HL-60/S4 treated with phorbol 12-myristate 13-acetate at 8.2 ng/mL for 4 days and 3 days (cell line): ENCODE data around the gene TGFA.

Source experiments
- in situ Hi-C: fragments of 300-500 bp; cut with MboI; formaldehyde crosslinking; loops from 2 replicates; pipeline ENCODE4 v1.15.0; 2022; ENCODE audit warnings: low sequenced_read_pairs

The TGFA gene

DNA sequence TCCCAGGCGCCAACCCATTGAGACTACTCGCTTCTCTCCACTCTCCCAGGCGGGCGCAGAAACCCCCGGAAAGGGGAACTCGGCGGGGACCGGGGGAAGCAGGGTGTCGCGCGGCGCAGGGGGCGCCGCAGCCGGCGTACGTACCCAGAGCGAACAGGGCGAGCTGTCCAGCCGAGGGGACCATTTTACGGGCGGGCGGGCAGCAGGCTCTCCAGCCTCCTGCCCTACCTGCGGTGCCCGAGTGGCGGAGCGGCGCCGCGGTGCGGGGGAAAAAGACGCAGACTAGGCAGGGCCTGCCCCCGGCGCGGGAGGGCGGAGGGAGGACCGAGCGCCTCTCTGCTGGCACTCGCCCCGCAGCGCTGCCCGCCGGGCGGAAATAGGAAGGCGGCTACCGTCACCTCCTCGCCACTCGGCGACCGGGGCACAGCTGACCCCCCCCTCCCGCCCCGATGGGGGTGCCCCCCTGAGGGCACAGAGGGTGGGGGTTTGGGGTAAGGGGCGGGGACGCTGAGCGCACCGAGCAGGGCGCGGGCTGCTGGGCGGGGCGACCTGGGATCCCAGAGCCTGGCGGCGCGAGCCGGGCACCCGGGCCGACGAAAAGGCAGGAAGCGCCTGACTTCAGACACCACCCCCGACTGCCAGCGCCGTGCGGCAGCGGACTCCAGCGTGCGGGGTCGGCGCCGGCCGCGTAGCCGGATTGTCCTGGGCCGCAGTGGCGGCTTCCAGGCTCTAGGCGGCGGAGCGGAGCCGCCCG lies at the start of gene TGFA:
Gene TGFA, minus strand, starts transcription at position 243 of the 754 bp plus-strand sequence. Its CDS starts 59 bp downstream, at position 184.
- in situ Hi-C loops: no loop called here

DNA sequence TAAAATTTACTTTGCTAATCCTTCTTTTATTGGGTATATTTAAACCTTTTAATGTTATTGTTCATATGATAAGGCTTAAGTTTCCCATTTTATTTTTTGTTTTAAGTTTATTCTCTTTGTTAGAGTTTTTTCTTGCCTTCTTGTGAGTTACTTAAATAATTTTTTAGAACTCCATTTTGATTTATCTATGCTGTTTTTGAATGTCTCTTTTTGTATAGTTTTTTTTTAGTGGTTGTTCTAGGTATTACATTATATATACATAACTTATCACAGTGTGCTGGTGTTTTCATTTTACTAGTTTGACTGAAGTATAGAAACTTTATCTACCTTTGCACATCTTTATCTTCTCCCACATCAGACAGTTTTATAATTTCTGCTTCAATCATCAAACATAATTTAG lies 49.4 kb upstream of the TGFA start:
- in situ Hi-C loops: no loop called here

DNA sequence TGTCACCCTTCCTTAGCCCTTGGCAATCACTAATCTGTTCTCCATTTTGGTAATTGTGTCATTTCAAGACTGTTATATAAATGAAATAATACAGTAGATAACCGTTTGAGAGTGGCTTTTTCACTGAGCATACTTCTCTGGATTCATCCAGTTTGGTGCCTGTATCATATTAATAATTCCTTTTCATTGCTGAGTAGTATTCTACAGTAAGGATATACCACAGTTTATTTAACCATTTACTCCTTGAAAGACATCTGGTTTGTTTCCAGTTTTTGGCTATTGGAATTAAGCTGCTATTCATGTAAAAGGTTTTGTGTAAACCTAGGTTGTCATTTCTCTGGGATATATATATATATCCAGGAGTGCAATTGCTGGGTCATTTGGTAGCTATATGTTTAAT lies 44.6 kb upstream of the TGFA start:
- in situ Hi-C loops: no loop called here

- in situ Hi-C loops: no loop called here
Measured at GRCh38 chr2:70596739-70597138, 43.1 kb upstream of the TGFA start.

- in situ Hi-C loops: no loop called here
Measured at GRCh38 chr2:70596293-70596692, 42.7 kb upstream of the TGFA start.

DNA sequence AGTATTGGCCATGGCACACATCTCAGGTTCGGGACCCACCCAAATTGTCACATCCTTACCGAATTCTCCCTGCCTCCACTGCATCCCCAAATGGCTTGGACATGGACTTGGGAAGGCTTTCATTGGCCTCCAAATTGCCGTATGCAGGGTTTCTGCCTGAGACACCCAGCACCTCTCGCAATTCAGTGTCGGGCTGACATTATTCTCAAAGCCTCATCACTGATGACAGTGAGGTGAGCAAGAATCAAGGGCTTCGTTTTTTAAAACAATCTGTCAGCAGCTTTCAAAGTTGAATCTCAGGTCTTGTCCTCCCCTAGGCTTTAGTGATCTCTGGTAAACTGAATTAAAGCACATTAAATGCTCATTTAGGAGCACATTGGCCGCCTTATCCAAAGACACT lies 29.5 kb upstream of the TGFA start:
- in situ Hi-C loops: no loop called here

- in situ Hi-C loops: no loop called here
Measured at GRCh38 chr2:70580352-70580751, 26.7 kb upstream of the TGFA start.

- in situ Hi-C loops: no loop called here
Measured at GRCh38 chr2:70574618-70575017, 21.0 kb upstream of the TGFA start.

GRCh38 chr2:70574109-70574508 lies 20.5 kb upstream of the TGFA start:
- in situ Hi-C loops: no loop called here

DNA sequence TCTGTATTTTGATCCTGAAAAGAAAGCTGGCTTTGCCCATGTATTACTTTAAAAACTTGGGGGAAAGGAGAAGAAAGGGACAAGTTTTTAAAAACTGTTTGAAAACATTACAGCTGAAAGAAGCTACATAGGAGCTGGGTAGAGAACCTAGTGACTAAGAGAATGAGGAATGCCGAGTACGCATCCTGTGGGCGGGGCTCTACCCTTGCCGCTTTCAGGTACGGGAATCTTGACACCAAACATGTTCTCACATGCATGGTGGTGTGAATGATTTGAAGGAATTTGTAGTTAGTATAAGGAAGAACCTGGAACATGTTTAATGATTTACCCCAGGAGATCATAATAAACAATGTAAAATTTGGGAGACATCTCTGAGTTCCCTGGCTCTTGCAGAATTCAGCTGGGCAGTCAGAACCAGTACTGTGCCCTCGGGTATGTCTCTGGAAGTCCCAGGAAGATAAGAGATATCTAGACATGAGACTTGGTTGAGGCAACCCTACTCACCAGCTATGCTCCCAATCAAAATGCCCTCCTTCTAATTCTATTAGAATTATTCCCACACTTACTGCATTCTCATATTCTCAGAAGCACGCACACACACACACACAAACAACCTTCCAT lies 16.5 kb upstream of the TGFA start:
- in situ Hi-C loops: no loop called here

DNA sequence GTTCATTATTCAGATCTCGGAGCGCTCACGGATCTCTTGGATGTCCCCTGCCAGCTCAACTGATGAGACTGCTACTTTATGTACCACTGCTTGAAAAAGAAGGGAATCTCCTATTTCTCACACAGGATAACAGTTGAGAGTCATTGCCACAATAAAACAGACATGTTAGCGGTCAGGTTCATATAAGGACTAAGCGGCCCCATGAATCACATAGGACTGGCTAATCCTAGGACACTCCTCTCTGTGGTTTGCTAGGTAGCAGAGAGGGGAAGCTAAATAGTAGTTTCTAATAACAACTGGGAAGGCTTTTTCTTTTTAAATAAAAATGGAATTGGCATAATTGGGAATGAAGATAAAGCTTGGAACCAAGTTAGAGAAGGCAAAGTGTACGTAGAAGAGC lies 15.9 kb upstream of the TGFA start:
- in situ Hi-C loops: no loop called here

- in situ Hi-C loops: no loop called here
Measured at GRCh38 chr2:70566906-70567305, 13.3 kb upstream of the TGFA start.

DNA sequence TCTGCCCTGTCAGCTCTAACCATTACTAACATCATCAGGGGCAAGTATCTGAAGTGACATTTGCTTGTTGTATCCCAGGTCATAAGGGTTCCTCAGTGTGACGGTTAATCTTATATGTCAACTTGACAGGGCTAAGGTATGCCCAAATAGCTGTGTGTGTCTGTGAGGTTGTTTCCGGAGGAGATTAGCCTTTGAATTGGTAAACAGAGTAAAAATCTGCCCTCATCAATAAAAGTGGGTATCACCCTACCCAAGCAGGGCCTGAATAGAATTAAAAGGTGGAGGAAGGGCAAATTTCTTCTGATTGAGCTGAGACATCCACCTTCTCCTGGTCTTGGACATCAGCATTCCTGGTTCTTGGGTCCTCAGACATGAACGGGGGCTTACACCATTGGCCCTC lies 12.8 kb upstream of the TGFA start:
- in situ Hi-C loops: no loop called here

DNA sequence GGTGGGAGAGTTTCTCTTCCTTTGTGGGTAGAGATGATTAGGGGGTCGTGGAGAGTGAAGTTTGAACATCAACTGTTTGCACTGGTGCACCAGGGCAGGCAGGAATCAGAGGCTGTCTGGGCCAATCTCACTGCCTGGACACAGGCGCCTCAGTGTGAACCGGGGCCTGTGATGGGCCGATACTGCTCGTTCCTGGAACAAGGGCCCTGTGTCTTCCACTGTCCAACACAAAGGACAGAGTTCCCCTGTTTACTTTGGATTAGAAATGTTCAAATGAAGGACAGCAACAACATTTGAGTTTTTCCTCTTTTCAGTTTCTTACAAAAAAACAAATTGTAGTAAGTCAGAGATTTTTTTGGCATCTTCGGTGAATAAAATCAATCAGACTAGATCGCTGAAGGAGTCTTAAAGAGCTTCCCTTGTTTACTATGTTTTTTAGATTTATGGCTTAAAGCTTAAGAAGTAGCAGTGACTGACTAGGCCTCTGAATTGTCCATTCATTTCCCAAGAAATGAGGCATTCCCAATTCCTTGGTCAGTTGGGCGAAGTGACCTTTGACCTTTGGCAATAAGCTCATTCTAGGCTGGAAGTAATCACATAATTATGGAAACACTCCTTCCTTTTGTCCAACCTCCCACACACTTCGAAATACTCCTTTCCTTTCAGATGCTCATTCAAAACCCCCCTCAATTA lies 11.6 kb upstream of the TGFA start:
- in situ Hi-C loops: no loop called here

GRCh38 chr2:70561893-70562292 lies 8.3 kb upstream of the TGFA start:
- in situ Hi-C loops: no loop called here

DNA sequence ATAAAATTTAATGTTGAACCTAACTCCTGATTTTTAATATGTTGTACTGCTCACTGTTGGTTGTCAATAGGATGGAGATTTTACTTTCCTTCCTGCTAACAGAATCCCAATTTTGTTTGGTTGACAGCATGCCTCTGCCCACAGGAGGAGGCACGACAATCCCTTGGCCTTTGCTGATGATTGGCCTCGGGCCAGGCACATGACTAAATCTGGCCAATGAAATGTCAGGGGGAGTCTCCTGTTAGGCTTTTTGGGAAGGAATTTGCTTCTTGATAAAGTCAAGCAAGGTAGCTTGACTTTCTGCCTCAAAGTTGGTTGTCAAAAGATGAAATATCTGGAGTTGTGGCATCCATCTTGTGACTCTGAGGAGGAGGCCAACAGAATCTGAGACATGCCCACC lies 6.8 kb upstream of the TGFA start:
- in situ Hi-C loops: no loop called here

- in situ Hi-C loops: no loop called here
Measured at GRCh38 chr2:70560040-70560439, 6.4 kb upstream of the TGFA start.

DNA sequence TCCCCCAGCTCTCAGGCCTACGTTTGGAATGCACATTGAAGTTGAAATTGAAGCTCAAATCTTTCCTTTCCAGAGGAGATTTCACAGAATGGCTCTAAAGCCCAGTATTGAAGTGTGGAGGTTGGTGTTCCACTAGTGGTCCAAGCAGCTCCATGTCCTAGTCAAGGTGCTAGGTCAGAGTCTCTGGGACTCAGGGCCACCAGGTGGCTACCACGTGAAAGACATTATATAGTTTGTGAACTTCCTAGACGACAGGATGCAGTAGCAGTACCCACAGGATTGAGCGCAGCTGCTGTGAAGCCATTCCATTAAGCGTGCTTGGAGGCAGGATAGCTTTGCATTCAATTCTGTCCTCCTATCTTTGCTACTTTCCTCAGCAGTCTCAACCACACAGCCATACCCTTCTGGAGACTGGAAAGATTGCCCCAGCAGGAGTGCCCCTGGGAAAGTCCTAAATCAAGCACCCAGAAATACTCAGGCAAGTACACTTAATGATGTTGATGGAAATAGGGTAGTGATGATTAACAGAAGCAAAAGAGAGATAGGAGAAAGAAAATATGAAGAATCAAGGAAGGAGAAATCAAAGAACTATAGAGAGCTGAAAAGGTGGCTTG lies 4.7 kb upstream of the TGFA start:
- in situ Hi-C loops: no loop called here

GRCh38 chr2:70557171-70557838 lies 3.7 kb upstream of the TGFA start:
- in situ Hi-C loops: no loop called here

DNA sequence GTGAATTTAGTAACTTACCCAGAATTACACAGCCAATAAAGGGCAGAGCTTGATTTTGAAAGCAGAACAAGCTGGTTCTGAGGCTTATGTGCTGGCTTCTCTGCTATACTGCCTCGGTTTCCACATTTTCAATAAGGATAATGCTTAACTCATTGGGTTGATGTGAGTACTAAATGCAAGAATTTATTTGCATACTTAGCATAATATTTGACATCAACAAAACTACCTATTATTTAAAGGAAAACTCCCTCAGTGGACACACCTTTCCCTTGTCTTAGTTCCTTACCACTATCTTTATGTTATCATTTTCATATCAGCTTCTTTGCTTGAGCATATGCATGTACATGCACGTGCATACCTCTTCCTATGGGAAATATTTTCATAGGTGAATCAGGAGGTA lies 3.0 kb upstream of the TGFA start:
- in situ Hi-C loops: no loop called here

DNA sequence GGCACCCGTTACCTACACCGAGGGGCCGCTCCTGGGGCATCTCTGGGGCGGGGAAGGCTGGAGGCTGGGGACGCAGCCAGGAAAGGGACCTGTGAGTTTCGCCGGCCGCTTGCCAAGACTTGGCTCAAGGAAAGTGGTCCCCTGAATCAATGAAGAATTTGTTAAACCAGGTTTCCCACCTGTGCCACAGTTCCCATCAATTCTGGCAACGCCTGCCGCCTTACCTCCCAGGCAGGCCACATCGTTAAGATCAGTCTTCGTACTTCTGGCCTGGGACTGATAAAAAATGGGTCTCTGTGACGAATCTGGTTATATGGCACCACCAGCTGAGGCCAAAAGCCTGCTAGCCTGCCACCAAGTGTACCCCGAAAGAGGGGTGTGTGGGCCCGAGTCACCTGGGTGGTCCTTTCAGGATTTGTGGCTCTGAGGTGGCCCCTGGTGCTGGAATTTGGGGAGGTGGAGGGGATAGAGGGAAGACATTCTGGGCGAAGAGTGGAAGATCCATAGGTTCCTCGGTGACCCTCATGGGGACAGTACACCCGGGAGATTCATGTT lies 789 bp upstream of the TGFA start:
- in situ Hi-C loops: no loop called here
